Measurements from ENCODE around the gene PSAP.

PSAP gene

GRCh38 chr10:71769279-71769823, 81.7 kb downstream of the PSAP start:
- DNase-seq (ENCODE audit: low read depth in 3 of 3) = no peak

GRCh38 chr10:71767420-71768035, 83.5 kb downstream of the PSAP start:
- DNase-seq (ENCODE audit: low read depth in 3 of 3) = no peak

GRCh38 chr10:71766717-71767419, 84.2 kb downstream of the PSAP start:
- no peak for DNase-seq (ENCODE audit: low read depth in 3 of 3)

All from stimulated activated CD4-positive, alpha-beta T cell treated with anti-CD3 and anti-CD28 coated beads, TNF-alpha, amount 100 ng/mL, for 24 hours (primary cell).